Activated CD4-positive, alpha-beta T cell treated with anti-CD3 and anti-CD28 coated beads for 4 hours (primary cell): ENCODE results near the gene RUNX2.

Experiments used
- DNase-seq, 2 donors: peaks; one replicate each; pipeline ENCODE4 v3.0.0-alpha.2; 2020

RUNX2 gene

DNA sequence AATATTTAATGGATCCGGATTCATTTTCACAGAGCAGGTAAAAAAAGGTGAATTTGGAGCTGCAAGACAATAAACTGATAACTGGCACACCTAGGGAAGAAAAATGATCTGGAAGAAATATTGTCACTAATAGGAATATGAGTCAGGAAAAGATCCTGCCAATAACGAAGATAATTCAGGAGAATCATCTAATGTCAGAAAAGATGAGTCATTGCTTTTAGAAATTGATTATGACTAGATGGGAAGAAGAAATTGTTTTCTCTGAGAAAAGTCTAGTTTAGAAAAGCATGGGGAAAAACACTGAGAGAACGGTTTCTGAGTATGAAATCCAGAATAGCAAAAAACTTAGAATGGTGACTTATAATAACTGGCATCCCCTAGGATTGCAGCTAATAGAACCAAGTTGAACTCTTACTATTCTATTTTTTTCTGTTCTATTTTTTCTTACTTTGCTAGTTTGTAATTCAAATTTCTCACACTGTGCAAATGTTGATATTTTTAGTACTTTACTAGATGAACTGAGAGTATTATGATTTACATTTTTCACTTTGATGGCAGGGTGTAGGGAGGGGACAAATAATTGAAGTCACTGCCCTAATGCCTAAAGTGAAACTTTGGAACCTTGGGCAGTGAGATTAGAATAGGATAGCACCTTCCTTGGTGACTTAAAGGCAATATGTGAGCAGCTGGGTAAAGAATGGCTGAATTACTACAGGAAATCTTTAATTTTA is 87.8 kb downstream of the RUNX2 start:
- DNase-seq: no peak

DNA sequence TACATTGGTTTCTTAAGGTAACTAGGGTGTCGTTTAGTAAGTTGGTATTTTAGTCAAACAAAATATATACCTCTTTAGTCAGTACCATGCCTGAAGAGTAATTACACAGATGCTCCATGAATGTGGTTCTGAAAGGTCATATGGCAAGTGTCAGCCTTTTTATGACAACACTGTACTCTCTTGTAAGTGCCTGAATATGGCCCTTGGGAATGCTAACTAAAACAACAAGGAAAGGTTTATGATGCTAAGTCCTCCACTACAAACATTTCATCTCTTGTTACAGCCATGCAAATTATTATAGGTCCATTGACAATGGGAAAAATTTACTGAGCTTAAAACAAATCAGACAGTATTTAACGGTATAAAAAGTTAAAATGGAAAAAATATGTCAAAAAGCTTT is 88.6 kb downstream of the RUNX2 start:
- DNase-seq: no peak

DNA sequence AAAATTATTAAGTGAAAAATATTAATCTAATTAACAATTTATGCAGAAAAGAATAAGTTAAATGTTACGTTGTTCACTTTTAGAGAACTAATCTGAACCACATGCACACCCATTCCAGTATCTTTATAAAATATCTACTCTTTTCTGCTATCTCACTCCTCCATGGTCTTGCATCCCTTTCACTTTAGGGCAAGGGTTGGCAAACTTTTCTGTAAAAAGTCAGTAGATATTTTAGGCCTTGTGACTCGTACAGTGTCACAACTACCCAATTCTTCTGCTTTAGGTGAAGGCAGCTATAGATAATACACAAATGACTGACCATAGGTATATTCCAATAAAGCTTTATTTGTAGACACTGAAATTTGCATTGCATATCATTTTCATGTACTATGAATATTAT is 89.3 kb downstream of the RUNX2 start:
- no peak for DNase-seq

DNA sequence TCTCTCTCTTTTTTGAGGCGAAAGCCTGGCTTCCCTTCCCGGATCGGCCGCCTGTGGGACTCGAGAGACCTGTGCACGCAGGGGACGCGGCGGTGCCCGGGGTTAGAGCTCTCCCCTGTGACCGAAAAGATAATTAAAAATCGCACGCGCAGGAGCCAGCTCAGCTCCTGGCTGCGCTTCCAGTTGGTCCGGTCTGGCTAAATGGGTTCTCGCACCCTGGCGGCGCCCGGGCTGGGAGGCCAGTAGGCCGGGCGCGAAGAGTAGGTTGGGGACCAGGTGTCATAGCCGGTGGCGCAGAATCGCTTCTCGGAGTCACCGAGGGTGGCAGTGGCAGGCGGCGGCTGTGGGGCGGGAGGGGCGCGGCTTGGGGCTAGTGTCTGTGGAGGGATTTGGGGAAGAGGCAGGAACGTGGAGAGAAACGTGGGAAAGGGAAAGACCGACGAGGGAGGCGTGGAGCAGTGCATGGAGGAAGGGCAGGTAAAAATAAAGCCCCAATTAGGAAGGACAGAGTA is 91.5 kb downstream of the RUNX2 start:
- peak; percentile 53 to 54 for DNase-seq

DNA sequence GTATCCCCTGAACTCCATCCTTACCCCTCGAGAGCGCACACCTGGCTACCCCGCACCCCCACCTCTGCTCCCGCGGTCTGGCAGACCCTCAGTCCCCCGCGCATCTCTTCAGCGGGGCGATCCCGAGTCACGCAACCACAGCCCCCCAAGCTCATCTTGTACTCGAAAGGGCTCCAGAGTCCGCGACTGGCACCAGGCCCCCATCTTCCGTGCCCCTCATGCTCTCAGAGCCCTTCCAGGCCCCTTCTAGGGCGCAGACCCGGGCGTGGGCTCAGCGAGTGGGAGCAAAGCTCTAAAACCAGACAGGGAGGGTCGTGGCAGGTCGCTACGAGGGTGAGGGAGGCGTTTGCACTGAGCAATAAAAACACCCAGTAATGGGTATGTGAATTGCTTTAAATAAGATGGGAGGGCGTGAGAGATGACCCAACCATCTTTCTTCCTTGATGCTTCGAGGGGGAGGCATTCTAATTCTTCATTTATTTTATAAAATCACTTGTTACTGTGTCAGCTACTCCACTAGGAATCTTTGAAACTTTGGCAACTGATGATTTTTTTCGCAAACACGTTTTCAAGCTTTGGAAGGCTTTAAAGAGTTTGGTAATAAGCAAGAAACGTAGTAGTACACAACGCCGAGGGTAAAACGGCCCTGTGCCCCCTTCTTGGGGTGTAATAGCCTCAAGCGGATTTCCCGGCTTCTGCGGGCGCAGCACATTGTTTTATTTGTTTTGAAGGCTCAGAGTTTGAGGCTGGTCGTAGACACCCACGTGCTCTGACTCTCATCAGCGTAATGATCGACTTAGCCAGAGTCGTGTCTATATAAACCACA is 92.2 kb downstream of the RUNX2 start:
- peak; percentile 56 to 59 for DNase-seq

DNA sequence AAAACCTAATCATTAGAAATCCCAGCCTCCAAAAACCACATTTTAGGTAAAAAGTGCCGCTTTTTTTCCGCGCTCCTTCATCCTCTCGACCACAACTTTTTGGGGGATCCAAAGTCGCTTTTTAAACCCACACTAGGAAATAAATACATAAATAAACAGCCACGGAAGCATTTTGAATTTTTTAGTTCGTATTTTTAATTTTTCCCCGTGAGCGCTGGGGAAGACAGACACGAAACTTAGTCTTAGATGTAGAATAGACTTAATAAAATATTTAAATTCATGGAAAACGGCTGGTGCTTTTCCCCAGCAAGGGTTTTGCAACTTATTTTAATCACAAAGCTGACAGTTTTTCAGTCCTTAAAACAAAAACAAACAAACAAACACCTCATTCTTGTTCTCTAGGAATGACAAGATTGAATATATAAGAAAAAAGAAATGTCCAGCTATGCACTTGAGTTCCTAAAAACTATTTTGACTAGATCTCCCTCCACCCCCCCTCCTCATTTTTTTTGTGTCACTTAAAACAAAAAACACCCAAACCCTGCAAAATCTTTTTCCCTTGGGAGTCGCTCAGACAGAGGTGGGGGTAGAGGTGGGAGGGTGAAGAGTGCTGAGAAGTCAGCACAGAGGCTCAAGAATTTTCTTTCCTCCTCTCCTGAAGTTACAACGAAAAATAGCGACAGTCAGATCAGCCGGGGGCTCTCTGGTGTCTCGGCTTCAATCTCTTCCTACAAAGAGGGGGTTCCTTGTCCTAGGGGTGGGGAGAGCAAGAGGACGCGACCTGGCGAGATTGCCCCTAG is 93.0 kb downstream of the RUNX2 start:
- no peak for DNase-seq

DNA sequence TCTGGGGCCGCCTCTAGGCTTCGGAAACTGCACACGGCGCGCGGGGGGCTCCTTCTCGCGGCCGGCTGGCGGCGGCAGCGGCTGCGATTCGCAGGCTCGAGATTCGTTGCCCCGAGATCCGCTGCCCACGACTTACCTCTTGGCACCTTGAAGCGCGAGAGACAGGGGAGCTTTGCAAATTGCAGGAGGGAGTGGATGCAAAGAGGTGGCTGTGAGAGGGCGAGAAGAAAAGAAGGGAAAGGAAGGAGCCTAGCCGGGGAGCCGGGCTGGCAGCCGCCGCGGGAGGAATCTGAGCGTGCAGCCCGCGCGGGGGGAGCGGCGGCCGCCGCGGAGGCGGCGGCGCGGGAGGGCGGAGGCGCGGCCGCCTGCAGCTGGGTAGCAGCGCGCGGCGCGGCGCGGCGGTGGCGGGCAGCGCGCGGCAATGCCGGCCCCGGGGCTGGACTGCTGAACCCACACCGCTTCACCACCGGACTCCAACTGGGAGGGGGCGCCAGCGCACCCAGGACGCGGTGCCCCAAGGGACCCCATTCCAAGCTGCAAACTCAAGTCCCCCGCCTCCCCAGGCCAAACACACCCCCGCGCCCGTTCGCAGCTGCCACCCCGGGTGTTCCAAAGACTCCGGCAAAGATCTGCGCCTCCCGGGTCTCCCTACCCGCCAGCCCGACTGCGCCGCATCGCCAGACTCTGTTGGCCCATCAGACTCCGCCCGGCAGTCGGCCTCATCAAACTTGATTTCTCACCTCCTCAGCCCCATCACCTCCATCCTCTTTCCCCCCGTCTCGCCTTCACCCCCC is 93.8 kb downstream of the RUNX2 start:
- DNase-seq: peak; percentile 29 to 54

DNA sequence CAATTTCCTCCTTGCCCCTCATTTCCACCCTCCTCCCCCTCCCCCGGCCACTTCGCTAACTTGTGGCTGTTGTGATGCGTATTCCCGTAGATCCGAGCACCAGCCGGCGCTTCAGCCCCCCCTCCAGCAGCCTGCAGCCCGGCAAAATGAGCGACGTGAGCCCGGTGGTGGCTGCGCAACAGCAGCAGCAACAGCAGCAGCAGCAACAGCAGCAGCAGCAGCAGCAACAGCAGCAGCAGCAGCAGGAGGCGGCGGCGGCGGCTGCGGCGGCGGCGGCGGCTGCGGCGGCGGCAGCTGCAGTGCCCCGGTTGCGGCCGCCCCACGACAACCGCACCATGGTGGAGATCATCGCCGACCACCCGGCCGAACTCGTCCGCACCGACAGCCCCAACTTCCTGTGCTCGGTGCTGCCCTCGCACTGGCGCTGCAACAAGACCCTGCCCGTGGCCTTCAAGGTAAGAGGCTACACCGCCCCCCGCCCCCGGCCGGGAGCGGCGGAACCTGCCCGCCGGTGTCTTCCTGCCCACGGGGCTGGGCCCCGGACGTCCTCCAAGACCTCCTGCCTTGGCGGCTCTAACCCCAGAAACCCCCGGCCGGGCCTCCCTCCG is 94.5 kb downstream of the RUNX2 start:
- DNase-seq: peak; percentile 35 to 49

DNA sequence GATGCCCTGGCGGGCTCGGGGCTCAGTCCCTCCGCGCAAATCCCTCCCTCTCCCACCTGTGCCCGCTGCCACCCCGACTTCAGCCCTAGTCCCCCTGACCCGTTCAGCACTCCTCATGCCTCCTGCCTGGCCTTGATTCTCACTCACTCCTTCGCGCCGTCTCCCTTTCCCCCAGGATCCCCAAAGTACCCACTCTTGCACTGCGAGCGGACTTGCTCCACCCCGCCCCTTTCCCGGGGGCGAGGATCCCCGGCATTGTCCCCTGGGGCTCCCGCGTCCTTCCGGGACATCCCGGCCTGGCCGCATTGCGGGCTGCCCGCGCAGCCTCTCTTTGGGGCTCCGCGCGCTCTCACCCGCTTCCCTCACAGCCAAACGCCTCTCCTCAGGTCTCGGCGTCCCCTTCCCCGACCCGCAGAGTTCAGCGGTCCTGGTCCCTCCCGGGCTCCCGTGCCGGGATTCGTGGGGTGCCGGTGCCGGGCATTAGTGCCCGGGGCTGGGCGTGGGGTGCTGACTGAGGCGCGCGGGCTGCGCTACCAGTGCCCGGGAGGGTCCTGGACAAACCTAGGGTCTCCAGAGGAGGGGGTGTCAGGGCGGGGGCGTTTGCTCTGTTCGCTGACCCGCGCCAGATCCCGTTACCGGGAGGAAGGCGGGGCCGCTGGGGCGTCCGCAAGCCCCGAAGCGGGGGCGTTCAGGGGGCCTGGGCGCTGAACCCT is 95.1 kb downstream of the RUNX2 start:
- peak in 1 of 2 donors; percentile 7 for DNase-seq

DNA sequence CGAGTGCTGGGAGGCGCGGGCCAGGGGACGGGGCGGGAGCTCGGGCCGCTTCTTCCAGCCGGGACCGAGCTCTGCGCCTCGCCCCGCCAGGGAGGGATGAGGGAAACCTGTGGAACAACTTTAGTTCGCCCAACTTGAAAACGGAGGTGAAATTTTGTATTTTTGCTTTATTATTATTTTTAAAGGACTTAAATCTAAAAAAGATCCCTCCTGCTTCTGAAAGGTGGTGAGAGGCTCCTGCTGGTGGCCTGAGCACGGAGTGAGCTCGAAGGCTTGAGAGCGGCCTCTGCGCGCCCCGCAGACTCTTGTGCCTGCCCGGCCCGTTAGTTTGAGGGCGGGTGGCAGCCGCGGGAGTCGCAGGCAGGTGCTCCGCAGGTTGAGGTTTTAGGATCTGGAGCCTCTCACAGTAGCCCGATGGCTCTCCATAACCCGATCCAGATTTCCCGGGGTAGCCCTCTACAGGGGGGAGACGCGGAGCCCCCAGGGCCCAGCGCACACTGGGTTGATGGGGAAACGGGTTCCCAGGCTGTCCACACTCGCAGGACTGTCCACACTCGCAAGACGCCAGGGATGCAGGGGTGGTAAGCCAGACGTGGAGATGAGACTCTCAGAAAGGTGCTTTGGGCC is 95.8 kb downstream of the RUNX2 start:
- peak in 1 of 2 donors; percentile 4 for DNase-seq

DNA sequence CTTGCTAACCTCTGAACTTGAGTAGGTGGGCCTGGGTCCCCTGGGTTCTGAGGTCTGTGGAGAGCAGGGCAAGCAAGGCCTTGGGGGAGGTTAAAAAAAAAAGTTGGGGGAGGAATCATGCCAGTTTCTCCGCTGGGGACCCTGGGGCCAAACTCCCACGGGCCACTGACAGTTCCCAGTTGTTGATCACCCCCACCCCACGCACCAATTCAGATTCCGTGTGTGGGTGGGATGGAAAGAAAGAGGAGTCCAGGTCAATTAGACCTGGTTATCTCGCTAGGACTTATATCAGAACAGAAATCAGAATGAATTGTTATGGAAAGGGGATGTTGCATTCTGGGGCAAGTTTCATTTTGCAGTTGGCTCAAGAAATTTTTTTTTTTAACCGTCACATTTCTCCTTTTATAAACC is 96.3 kb downstream of the RUNX2 start:
- peak in 1 of 2 donors; percentile 13 for DNase-seq

DNA sequence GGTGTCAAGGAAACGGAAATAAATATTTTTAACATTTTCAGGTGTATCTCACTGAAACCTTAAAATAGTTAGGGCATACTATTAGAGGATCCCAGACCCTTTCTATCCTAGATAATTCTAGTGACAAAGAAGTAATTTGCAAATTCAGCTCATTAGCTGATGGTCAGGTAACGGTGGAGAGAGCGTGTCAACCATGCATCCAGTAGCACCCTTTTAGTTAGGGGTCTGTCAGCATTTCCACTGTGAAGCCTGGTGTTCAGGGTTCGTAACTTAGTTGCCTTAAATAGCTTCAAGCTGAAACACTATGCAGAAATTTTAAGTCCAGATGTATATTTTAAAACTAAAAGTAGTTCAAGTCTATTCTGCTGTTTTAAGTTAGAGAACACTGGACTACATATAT is 98.1 kb downstream of the RUNX2 start:
- DNase-seq: no peak

DNA sequence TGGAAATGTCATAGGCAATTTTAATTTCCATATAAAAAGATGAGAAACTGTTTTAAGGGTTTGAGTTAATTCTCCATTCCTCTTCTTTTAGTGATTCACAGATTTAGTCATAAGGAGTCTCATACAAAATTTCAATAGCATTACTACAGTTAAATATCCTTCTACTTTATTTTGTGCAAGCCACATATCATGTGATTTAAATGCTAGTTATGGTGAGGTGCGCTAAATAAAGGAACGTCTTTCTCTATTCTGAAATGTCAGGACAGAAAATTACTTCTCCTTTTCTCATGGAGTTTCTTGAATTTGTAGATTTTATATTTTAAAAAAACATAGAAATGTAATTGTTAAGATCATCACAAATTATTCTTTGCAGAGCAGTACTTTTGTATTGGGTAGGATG is 99.6 kb downstream of the RUNX2 start:
- DNase-seq: no peak

DNA sequence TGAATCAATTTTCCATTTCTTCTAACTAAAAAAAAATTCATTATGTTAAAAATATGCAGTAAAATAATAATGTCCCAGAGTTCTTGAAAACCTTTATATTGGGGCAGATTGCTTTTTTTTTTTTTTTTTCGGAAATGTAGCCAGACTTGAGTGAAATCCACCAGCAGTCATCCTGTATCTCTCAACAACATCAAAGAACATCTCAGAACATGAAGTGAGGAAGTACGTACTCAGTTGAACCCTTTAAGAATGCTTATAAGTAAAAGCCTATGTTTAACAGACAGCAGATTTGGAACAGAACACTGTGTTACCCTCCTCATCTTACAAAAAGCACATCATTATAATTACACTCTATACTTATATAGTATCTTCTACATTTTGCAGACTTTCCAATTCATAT is 100.6 kb downstream of the RUNX2 start:
- no peak for DNase-seq

DNA sequence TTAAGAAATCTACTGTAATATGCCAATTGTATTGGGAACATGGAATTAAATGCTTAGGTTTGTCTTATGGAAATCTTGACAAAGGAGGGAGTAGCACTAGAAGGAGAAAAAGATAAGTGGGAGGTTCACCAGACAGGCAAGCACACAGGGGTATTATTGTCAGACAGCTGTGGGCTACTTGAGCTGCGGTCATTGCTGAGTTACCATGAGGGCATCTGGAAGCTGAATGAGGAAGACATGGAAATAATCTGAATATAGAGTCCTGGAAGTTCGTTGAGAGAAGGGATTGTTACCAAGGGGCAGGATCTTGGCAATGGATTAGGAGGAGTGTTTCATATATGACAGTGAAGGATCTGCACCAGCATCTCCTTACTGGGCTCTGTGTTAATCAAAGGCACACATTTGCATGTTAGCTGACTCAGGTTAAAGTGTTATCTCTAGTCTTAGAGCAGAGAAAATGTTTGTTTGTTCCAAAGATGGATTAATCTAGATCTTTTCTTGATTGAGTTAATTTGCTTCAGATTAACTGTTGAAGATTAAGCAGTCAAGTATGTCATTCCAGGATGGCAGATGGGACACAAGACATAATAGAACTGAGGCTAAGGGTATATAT is 102.6 kb downstream of the RUNX2 start:
- DNase-seq: no peak

DNA sequence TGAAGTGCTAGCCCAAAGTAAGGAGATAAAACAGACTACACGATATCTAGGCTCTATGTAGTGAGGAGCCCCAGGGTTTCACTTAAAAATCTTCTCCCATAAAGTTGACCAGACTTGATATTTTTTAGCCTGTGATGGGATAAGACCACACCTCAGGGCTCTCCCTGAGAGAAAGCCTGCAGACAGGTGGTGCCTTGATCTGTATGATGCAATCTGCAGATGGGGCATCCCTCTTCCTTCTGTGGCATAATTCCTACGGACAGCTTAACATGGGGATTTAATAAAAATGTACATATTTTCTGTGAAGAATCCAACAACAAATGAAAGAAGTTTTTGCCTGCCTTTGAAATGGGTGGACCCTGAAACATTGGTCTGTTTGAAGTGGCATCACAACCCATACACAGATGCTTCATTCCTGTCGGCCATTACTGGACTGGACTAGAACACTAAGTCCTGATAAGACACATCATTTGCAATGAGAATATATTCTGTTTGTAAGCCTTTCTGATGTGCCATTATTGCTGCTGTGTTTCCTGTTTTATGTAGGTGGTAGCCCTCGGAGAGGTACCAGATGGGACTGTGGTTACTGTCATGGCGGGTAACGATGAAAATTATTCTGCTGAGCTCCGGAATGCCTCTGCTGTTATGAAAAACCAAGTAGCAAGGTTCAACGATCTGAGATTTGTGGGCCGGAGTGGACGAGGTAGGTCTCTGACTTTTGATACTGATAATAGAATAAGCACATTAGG is 103.4 kb downstream of the RUNX2 start:
- no peak for DNase-seq

DNA sequence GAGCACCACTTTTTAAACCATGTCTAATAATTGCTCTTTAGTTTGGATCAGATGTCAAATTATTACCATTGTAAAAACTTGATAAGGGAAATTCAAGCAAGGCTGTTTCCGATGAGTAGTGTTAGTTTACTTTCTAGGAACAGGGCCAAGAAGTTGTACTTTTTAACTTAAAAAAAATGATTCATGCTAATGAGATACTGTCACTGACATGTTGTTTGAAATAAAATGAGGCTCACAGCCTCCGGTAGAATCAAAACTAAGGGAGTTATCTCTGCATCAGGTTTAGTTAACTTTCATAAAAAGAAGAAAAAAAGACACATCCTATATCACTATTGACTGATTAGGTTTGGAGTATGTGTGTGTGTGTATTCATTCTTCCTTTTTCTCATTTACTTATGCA is 104.8 kb downstream of the RUNX2 start:
- no peak for DNase-seq

DNA sequence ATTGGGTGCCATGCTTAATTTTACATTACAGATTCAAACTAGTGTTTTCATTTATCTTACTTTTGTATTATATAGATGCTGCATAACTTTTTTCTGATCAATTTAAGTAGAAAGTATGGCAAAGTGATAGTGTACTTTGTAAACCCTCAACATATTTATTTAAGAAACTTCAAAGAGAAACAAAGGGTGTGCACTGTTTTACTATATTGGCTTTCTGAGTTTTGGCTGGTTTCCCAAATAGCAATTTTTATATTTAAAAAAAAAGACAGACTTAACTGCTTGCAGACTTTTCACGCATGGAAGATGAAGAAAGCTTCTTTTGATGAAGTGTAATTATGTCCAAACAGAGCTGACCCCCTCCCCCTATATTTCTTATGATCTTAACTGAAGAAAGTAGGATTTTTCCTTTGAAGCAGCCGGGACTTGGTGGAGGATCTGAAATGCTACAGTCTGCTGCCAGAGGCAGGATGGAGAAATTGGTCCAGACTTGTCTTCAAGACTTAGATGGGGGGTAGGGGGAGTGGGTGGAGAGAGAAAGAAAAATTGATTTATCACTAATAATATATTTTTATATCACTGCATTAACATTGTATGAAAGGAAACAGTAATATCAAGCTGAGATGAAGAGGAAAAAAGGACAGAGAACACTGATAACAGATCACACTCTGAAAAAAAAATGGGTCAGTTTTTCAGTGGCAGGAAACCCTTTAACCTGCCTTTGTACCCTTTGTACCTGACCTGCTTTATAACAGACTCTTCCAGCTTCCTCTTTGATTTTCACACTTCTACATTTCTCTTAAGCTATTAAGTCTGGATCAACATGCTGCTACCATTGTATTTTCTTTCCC is 105.6 kb downstream of the RUNX2 start:
- DNase-seq: no peak

DNA sequence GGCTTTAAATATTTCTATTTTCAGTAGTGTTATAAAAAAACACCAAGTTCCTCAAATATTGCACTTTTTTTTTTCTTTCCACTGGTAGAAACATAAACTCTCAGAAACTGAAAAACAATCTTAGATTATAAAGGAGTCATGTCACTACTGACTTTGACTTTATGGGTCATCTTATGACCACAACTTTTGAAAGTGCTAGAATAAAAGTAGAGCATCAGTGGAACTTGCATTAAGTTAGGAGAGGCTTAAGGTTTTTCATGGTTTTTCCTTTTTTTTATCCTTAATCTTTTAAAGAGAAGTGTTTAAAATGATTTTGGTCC is 106.2 kb downstream of the RUNX2 start:
- no peak for DNase-seq
